Activated CD8-positive, alpha-beta memory T cell treated with anti-CD3 and anti-CD28 coated beads, Interleukin-2, amount 10 ng/mL, durations not matched to agents 7 days and 5 days (primary cell): ENCODE results near the gene OPCML. TPM values are rescaled to one million over a fixed set of nuclear protein-coding genes. Genes with fewer than 3 reads are reported as not detected.

ENCODE experiments used
- ATAC-seq: fragments of 150-1000 bp; cut with Tn5 transposase; one replicate; pipeline ENCODE4 v1.10.0; 2021; ENCODE audit warnings: moderate library complexity
- CTCF ChIA-PET: fragments of 350-600 bp; sonication (Branson Sonifier 250); formaldehyde crosslinking; loops from one replicate; lab custom pipeline; 2021; ENCODE audit warnings: antibody characterized with exemption; lab: Charles Lee
- DNase-seq: peaks from one replicate; pipeline ENCODE4 v3.0.0-alpha.2; 2020
- H3K27ac Mint-ChIP-seq: one replicate; pipeline ENCODE4 v1.8.0; 2021; ENCODE audit warnings: mild to moderate bottlenecking, mixed read lengths
- H3K27me3 Mint-ChIP-seq: one replicate; pipeline ENCODE4 v1.8.0; 2021; ENCODE audit warnings: mixed read lengths
- H3K36me3 Mint-ChIP-seq: one replicate; pipeline ENCODE4 v1.8.0; 2021; ENCODE audit warnings: mild to moderate bottlenecking, mixed read lengths
- H3K4me1 Mint-ChIP-seq: one replicate; pipeline ENCODE4 v1.8.0; 2021; ENCODE audit warnings: mixed read lengths
- H3K4me3 Mint-ChIP-seq: one replicate; pipeline ENCODE4 v1.8.0; 2021; ENCODE audit warnings: mild to moderate bottlenecking, moderate library complexity, mixed read lengths
- H3K9me3 Mint-ChIP-seq: one replicate; pipeline ENCODE4 v1.8.0; 2022; ENCODE audit warnings: low read depth, mixed read lengths
- total RNA-seq, 2 experiments: library from RNA; stranded (reverse); gene quantifications; one replicate each; pipeline ENCODE4 v1.2.3, GENCODE V29; 2021

Gene OPCML
- total RNA-seq, 2 experiments from 2014 or later: not detected

DNA sequence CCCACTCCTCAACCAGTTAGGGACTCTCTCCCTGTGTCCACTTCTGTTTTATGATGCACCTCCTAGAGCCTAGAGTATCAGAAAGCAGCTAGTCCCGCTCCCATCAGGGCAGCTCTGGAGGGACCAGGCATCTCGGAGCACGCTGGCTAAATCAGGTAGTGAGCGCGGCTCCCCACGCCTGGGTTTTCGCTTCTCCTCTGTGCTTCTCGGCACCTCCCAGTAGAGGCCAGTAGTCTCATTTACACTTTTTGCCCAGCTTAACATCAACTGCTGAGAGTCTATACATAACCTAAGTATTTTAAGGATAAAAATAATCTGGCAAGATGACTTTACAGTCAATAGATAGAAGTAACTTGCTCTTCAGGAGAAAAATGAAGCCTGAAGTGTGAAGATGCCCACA, 473.8 kb downstream of the OPCML start:
- Mint-ChIP-seq H3K9me3 (no peaks in the 10 kb centered on the region), H3K4me1 (no peaks in the 10 kb centered on the region), H3K4me3 (no peak overlapping the region), H3K27me3 (peaks cover 3% of the 10 kb centered on the region), H3K36me3 (no peaks in the 10 kb centered on the region), H3K27ac (no peak overlapping the region)
- CTCF ChIA-PET: interaction anchor here (0.6 kb wide), 1 partner anchor 74 kb away, joined by 3 read pairs; no protein-coding TSS in a partner anchor
- DNase-seq (no peak), ATAC-seq (no peak)

- CTCF ChIA-PET: no interaction called here
- no peaks in the 10 kb centered on the region for H3K36me3 Mint-ChIP-seq
- H3K9me3 Mint-ChIP-seq: no peaks in the 10 kb centered on the region
- no peak overlapping the region for H3K4me3 Mint-ChIP-seq
- ATAC-seq (no peak), DNase-seq (no peak)
- no peaks in the 10 kb centered on the region for H3K27me3 Mint-ChIP-seq
- no peaks in the 10 kb centered on the region for H3K4me1 Mint-ChIP-seq
- no peak overlapping the region for H3K27ac Mint-ChIP-seq
Measured at GRCh38 chr11:133053124-133053776, 479.1 kb downstream of the OPCML start.

GRCh38 chr11:133052537-133052936, 479.8 kb downstream of the OPCML start:
- Mint-ChIP-seq H3K4me1 (no peaks in the 10 kb centered on the region), H3K9me3 (no peaks in the 10 kb centered on the region), H3K27me3 (no peaks in the 10 kb centered on the region), H3K4me3 (no peak overlapping the region), H3K36me3 (no peaks in the 10 kb centered on the region), H3K27ac (no peak overlapping the region)
- CTCF ChIA-PET: no interaction called here
- ATAC-seq (no peak), DNase-seq (no peak)

- no peaks in the 10 kb centered on the region for H3K36me3 Mint-ChIP-seq
- H3K4me3 Mint-ChIP-seq: no peak overlapping the region
- CTCF ChIA-PET: no interaction called here
- H3K4me1 Mint-ChIP-seq: no peaks in the 10 kb centered on the region
- no peaks in the 10 kb centered on the region for H3K27me3 Mint-ChIP-seq
- H3K9me3 Mint-ChIP-seq: no peaks in the 10 kb centered on the region
- ATAC-seq: no peak
- no peak overlapping the region for H3K27ac Mint-ChIP-seq
- no peak for DNase-seq
Measured at GRCh38 chr11:133049244-133050019, 482.9 kb downstream of the OPCML start.

DNA sequence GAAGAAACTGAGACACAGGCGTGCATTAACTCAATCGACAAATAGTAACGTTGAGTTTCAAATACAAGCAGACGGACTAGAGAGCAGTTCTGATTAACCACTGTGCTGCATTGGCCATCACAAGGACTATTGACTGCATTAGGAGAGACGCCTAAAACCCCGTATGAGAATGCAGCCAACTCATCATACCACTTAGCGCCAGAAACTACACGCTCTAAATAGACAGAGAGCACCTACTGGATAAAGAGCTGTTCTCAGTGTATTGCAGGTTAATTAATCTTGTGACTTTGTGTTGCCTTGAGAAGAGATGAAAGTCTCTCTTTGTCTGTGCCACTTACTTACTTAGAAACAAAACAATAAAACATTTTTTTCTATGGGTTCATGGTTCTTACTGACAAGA, 484.0 kb downstream of the OPCML start:
- H3K27me3 Mint-ChIP-seq: no peaks in the 10 kb centered on the region
- CTCF ChIA-PET: no interaction called here
- ATAC-seq: no peak
- no peaks in the 10 kb centered on the region for H3K36me3 Mint-ChIP-seq
- H3K4me1 Mint-ChIP-seq: no peaks in the 10 kb centered on the region
- H3K4me3 Mint-ChIP-seq: no peak overlapping the region
- H3K9me3 Mint-ChIP-seq: no peaks in the 10 kb centered on the region
- DNase-seq: no peak
- no peak overlapping the region for H3K27ac Mint-ChIP-seq

GRCh38 chr11:133047771-133048115, 484.6 kb downstream of the OPCML start:
- Mint-ChIP-seq H3K9me3 (no peaks in the 10 kb centered on the region), H3K27me3 (no peaks in the 10 kb centered on the region), H3K4me1 (no peaks in the 10 kb centered on the region), H3K36me3 (no peaks in the 10 kb centered on the region), H3K4me3 (no peak overlapping the region), H3K27ac (no peak overlapping the region)
- no peak for DNase-seq
- no peak for ATAC-seq
- CTCF ChIA-PET: no interaction called here

DNA sequence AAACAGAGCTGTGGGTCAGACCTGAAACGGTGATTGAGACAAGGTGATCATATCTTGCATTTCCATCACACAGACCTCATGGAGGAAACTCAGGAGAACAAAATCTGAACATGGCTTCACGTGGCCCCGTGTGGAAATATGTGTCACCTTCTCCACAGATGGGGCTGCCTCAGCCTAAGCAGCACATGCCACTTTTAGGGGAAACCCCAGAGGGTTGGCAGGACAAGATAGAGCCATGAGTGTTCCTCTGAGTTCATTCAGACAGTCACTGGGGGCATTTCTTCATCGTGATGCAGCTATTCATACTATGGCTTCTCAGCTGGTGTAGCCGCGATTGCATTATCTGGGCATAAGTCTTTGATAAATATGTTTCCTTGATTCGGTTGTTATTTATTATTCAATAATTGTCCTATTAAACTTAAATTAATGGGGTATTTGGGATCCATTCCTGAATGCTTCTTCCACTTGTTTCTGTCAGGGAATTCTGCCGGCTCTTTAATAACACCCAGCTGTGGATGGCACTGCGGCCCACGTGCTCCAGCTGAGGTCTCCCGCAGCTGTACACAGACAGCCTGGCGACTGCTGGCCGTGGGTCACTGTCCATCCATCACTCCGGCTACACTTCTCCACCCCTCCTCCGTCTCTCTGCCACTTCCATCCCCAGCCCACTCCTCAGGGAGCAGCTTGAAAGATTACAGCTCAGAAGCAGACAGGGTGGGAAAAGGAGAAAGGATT, 485.1 kb downstream of the OPCML start:
- ATAC-seq: no peak
- Mint-ChIP-seq H3K4me3 (no peak overlapping the region), H3K36me3 (no peaks in the 10 kb centered on the region), H3K4me1 (no peaks in the 10 kb centered on the region), H3K27me3 (no peaks in the 10 kb centered on the region), H3K27ac (no peak overlapping the region), H3K9me3 (no peaks in the 10 kb centered on the region)
- no peak for DNase-seq
- CTCF ChIA-PET: no interaction called here

- Mint-ChIP-seq H3K9me3 (no peaks in the 10 kb centered on the region), H3K4me3 (no peak overlapping the region), H3K27me3 (no peaks in the 10 kb centered on the region), H3K4me1 (no peaks in the 10 kb centered on the region), H3K36me3 (no peaks in the 10 kb centered on the region), H3K27ac (no peak overlapping the region)
- DNase-seq (no peak), ATAC-seq (no peak)
- CTCF ChIA-PET: no interaction called here
Measured at GRCh38 chr11:133046252-133046651, 486.0 kb downstream of the OPCML start.

GRCh38 chr11:133041928-133042882, 490.1 kb downstream of the OPCML start:
- Mint-ChIP-seq H3K27ac (no peak overlapping the region), H3K36me3 (no peaks in the 10 kb centered on the region), H3K4me3 (no peak overlapping the region), H3K9me3 (no peaks in the 10 kb centered on the region), H3K4me1 (no peaks in the 10 kb centered on the region), H3K27me3 (no peaks in the 10 kb centered on the region)
- ATAC-seq (no peak), DNase-seq (no peak)
- CTCF ChIA-PET: interaction anchor here (0.6 kb wide), 1 partner anchor 1386 kb away, joined by 3 read pairs; no protein-coding TSS in a partner anchor

- H3K4me1 Mint-ChIP-seq: no peaks in the 10 kb centered on the region
- H3K27ac Mint-ChIP-seq: no peak overlapping the region
- no peak overlapping the region for H3K4me3 Mint-ChIP-seq
- CTCF ChIA-PET: interaction anchor here (0.6 kb wide), 1 partner anchor 1385 kb away, joined by 3 read pairs; no protein-coding TSS in a partner anchor
- H3K9me3 Mint-ChIP-seq: no peaks in the 10 kb centered on the region
- DNase-seq (no peak), ATAC-seq (no peak)
- H3K36me3 Mint-ChIP-seq: no peaks in the 10 kb centered on the region
- no peaks in the 10 kb centered on the region for H3K27me3 Mint-ChIP-seq
Measured at GRCh38 chr11:133041181-133041580, 491.1 kb downstream of the OPCML start.

DNA sequence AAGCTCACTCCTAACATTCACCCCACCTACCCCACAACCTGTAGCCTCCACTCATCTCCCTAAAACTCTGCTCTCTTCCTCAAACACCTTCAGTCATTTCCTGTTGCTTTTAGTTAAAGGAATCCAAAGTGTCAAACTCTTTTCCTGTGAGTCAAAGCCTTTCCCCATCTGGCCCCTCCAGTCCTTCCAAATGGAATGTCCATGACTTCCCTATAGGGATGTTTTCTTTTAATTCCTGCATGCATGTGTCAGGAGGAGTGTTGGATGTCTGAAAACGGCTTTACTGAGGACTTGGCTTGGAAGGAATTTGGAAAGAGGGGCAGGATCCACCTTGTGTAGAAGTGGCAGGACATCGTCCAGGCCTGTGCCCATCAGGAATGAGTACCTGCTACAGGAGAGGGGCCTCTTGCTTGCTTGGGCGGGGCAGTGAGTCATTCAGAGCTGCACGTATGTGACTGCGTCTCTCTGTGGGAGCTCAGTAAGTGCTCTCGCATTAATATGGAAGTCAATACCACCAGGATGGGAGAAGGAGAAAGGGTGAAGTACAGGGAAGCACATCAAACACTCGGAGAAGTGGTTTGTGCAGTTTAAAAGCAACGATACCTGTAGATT, 491.9 kb downstream of the OPCML start:
- CTCF ChIA-PET: no interaction called here
- H3K4me3 Mint-ChIP-seq: no peak overlapping the region
- H3K27ac Mint-ChIP-seq: no peak overlapping the region
- H3K36me3 Mint-ChIP-seq: no peaks in the 10 kb centered on the region
- no peak for ATAC-seq
- no peaks in the 10 kb centered on the region for H3K9me3 Mint-ChIP-seq
- DNase-seq: no peak
- H3K27me3 Mint-ChIP-seq: no peaks in the 10 kb centered on the region
- H3K4me1 Mint-ChIP-seq: no peaks in the 10 kb centered on the region

DNA sequence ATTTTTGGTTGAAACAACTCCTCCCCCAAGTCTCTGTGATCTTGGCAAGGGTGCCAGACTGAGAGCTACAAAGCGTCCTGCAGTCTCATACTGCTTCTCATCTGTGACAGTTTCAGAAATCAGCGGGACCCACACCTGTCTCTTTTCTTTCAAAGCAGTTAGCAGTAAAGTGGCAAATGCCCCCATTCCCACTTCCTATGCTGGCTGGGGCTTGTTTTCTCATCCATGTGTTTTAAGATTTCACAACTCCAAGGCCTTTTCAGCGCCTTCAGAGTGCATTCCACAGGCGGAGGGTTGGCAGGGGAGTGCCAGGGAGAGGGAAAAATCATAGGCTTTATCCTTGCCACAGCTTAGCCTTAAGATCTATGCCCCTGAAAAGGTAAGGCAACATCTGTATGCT, 493.5 kb downstream of the OPCML start:
- Mint-ChIP-seq H3K27me3 (no peaks in the 10 kb centered on the region), H3K9me3 (no peaks in the 10 kb centered on the region), H3K4me3 (no peak overlapping the region), H3K4me1 (no peaks in the 10 kb centered on the region), H3K36me3 (no peaks in the 10 kb centered on the region), H3K27ac (no peak overlapping the region)
- CTCF ChIA-PET: no interaction called here
- no peak for ATAC-seq
- DNase-seq: no peak
